H9 (cell line): Measurements from ENCODE around the gene PRKAG2. TPM values are rescaled to one million over a fixed set of nuclear protein-coding genes. Genes with fewer than 3 reads are reported as not detected.

Experiments used
- DNase-seq: peaks from one replicate; pipeline ENCODE4 v3.0.0-alpha.2; 2017
- H2AFZ ChIP-seq: one replicate; pipeline ENCODE4 v1.6.1; 2013; ENCODE audit warnings: mild to moderate bottlenecking, low read length, control low read depth, moderate library complexity
- H2AK5ac ChIP-seq: 2 replicates; pipeline ENCODE4 v1.6.1; 2013; ENCODE audit warnings: low read length, control low read depth, mixed read lengths; ENCODE audit not compliant: insufficient read length
- H2BK120ac ChIP-seq: one replicate; pipeline ENCODE4 v1.6.1; 2013; ENCODE audit warnings: low read depth, mild to moderate bottlenecking, low read length, control low read depth, inconsistent platforms; ENCODE audit not compliant: poor library complexity, severe bottlenecking
- H2BK12ac ChIP-seq: 2 replicates; pipeline ENCODE4 v1.6.1; 2013; ENCODE audit warnings: low read length, control low read depth, mixed read lengths, low read depth; ENCODE audit not compliant: insufficient read length
- H2BK15ac ChIP-seq: 2 replicates; pipeline ENCODE4 v1.6.1; 2013; ENCODE audit warnings: low read depth, low read length, control low read depth
- H2BK20ac ChIP-seq: one replicate; pipeline ENCODE4 v1.6.1; 2013; ENCODE audit warnings: low read depth, mild to moderate bottlenecking, low read length, control low read depth, inconsistent platforms; ENCODE audit not compliant: poor library complexity, severe bottlenecking
- H2BK5ac ChIP-seq: 2 replicates; pipeline ENCODE4 v1.6.1; 2013; ENCODE audit warnings: low read length, control low read depth, mixed read lengths; ENCODE audit not compliant: insufficient read length
- H3K14ac ChIP-seq: 2 replicates; pipeline ENCODE4 v1.6.1; 2013; ENCODE audit warnings: low read length, control low read depth; ENCODE audit not compliant: insufficient read depth
- H3K18ac ChIP-seq: 2 replicates; pipeline ENCODE4 v1.6.1; 2013; ENCODE audit warnings: low read depth, mild to moderate bottlenecking, mixed read lengths, low read length, control low read depth; ENCODE audit not compliant: insufficient read length
- H3K23ac ChIP-seq: 2 replicates; pipeline ENCODE4 v1.6.1; 2013; ENCODE audit warnings: low read length, control low read depth, mixed read lengths, low read depth; ENCODE audit not compliant: insufficient read length
- H3K23me2 ChIP-seq: 2 replicates; pipeline ENCODE4 v1.6.1; 2013; ENCODE audit warnings: low read depth, mild to moderate bottlenecking, mixed read lengths, low read length, control low read depth; ENCODE audit not compliant: insufficient read length, poor library complexity, severe bottlenecking
- H3K27ac ChIP-seq: 2 replicates; pipeline ENCODE4 v1.5.1; 2013; ENCODE audit warnings: low read length, control low read depth, mixed read lengths, low read depth; ENCODE audit not compliant: insufficient read length
- H3K27me3 ChIP-seq: 2 replicates; pipeline ENCODE4 v1.6.1; 2013; ENCODE audit warnings: low read length, control low read depth, inconsistent platforms; ENCODE audit not compliant: insufficient read depth
- H3K4ac ChIP-seq: 2 replicates; pipeline ENCODE4 v1.6.1; 2013; ENCODE audit warnings: low read depth, mild to moderate bottlenecking, control low read depth, inconsistent platforms, low read length, moderate library complexity
- H3K4me1 ChIP-seq: 2 replicates; pipeline ENCODE4 v1.6.1; 2013; ENCODE audit warnings: low read length, control low read depth, inconsistent platforms; ENCODE audit not compliant: insufficient read depth
- H3K4me2 ChIP-seq: 2 replicates; pipeline ENCODE4 v1.6.1; 2013; ENCODE audit warnings: low read length, control low read depth, mixed read lengths; ENCODE audit not compliant: insufficient read length, insufficient read depth
- H3K56ac ChIP-seq: 2 replicates; pipeline ENCODE4 v1.6.1; 2013; ENCODE audit warnings: low read depth, mild to moderate bottlenecking, mixed read lengths, low read length, control low read depth; ENCODE audit not compliant: insufficient read length
- H3K79me1 ChIP-seq: 2 replicates; pipeline ENCODE4 v1.6.1; 2013; ENCODE audit warnings: low read depth, mild to moderate bottlenecking, moderate library complexity, low read length, control low read depth, inconsistent platforms; ENCODE audit not compliant: insufficient read depth, poor library complexity, severe bottlenecking
- H3K79me2 ChIP-seq: 2 replicates; pipeline ENCODE4 v1.6.1; 2013; ENCODE audit warnings: low read length, control low read depth, inconsistent platforms; ENCODE audit not compliant: insufficient read depth
- H3K9ac ChIP-seq: 2 replicates; pipeline ENCODE4 v1.6.1; 2013; ENCODE audit warnings: low read length, control low read depth, mixed read lengths; ENCODE audit not compliant: insufficient read length; ENCODE audit errors: extremely low read depth
- H3K9me3 ChIP-seq: one replicate; pipeline ENCODE4 v1.6.1; 2013; ENCODE audit warnings: low read depth, low read length, inconsistent platforms; ENCODE audit not compliant: control insufficient read depth
- H3T11ph ChIP-seq: one replicate; pipeline ENCODE4 v1.6.1; 2013; ENCODE audit warnings: mild to moderate bottlenecking, low read length, control low read depth, inconsistent platforms
- H4K20me1 ChIP-seq: one replicate; pipeline ENCODE4 v1.6.1; 2013; ENCODE audit not compliant: control insufficient read depth, insufficient read length, insufficient read depth
- H4K5ac ChIP-seq: 2 replicates; pipeline ENCODE4 v1.6.1; 2013; ENCODE audit warnings: low read depth, mild to moderate bottlenecking, mixed read lengths, low read length, control low read depth; ENCODE audit not compliant: insufficient read length
- H4K8ac ChIP-seq: replicated peaks from 2 replicates; pipeline ENCODE4 v1.6.1; 2013; ENCODE audit warnings: low read length, control low read depth, mixed read lengths, low read depth; ENCODE audit not compliant: insufficient read length
- H4K91ac ChIP-seq: 2 replicates; pipeline ENCODE4 v1.6.1; 2013; ENCODE audit warnings: low read depth, mild to moderate bottlenecking, moderate library complexity, mixed read lengths, low read length, control low read depth; ENCODE audit not compliant: insufficient read length
- H3K27ac Mint-ChIP-seq, 3 experiments: 2 replicates in 2 of 3; 3 replicates in 1 of 3; pipeline ENCODE4 v1.8.0; 2020 to 2021; ENCODE audit warnings: mixed read lengths in 3 of 3, mild to moderate bottlenecking in 1 of 3, moderate library complexity in 1 of 3
- H3K27me3 Mint-ChIP-seq: 2 replicates; pipeline ENCODE4 v1.8.0; 2021; ENCODE audit warnings: low read depth, mild to moderate bottlenecking, moderate library complexity, mixed read lengths
- H3K36me3 Mint-ChIP-seq, 3 experiments: 2 replicates in 2 of 3; 3 replicates in 1 of 3; pipeline ENCODE4 v1.8.0; 2020 to 2021; ENCODE audit warnings: low read depth in 3 of 3, mixed read lengths in 3 of 3; ENCODE audit not compliant: insufficient read depth in 1 of 3
- H3K4me1 Mint-ChIP-seq, 2 experiments: 2 replicates each; pipeline ENCODE4 v1.8.0; 2020; ENCODE audit warnings: mixed read lengths in 2 of 2
- H3K4me3 Mint-ChIP-seq, 2 experiments: 2 replicates in 1 of 2; 3 replicates in 1 of 2; pipeline ENCODE4 v1.8.0; 2020 to 2021; ENCODE audit warnings: mild to moderate bottlenecking in 2 of 2, mixed read lengths in 2 of 2, moderate library complexity in 1 of 2
- H3K9me3 Mint-ChIP-seq, 2 experiments: 2 replicates in 1 of 2; 3 replicates in 1 of 2; pipeline ENCODE4 v1.8.0; 2020; ENCODE audit warnings: mild to moderate bottlenecking in 2 of 2, mixed read lengths in 2 of 2, moderate library complexity in 1 of 2
- CTCF ChIP-seq: fragments of 200-600 bp; sonication (generic); conservative IDR thresholded peaks from 3 replicates; pipeline ENCODE4 v1.8.0; 2021; ENCODE audit warnings: antibody characterized with exemption, mild to moderate bottlenecking
- WGBS: extraction: QIAGEN DNeasy Blood & Tissue Kit; methylation state at CpG from one replicate; pipeline ENCODE4 v1.1.7; 2013; ENCODE audit warnings: missing lambda C conversion rate, low lambda C conversion rate, mixed read lengths; ENCODE audit not compliant: insufficient read length; ENCODE audit errors: extremely low coverage; 5-methylcytosine and 5-hydroxymethylcytosine counted together
- total RNA-seq: library from RNA; stranded (reverse); gene quantifications from 2 replicates; pipeline ENCODE4 v1.2.1, GENCODE V29; 2021

The PRKAG2 gene
- total RNA-seq, 1 experiment from 2014 or later: 11.8 TPM

- Mint-ChIP-seq H3K27me3 (peaks cover 4% of the 10 kb centered on the region), H3K4me3 (no peak overlapping the region), H3K9me3 (no peaks in the 10 kb centered on the region; a peak in 1 of 5 replicates), H3K36me3 (no peaks in the 10 kb centered on the region), H3K27ac (no peak overlapping the region), H3K4me1 (0 out of 4 replicates have a peak, but pooled peaks cover 0 to 3% of the 10 kb centered on the region in 2 experiments)
- Histone ChIP-seq H3K56ac (no peak overlapping the region), H2AFZ (no peak overlapping the region), H3K4ac (no peak overlapping the region), H3K27me3 (no peaks in the 10 kb centered on the region), H3K14ac (no peak overlapping the region), H4K20me1 (no peaks in the 10 kb centered on the region), H3T11ph (no peak overlapping the region), H4K5ac (no peak overlapping the region), H3K4me2 (no peak overlapping the region), H2BK15ac (no peak overlapping the region), H4K8ac (no peak overlapping the region), H3K18ac (no peak overlapping the region), H2BK20ac (no peak overlapping the region), H2BK5ac (no peak overlapping the region), H3K9ac (no peak overlapping the region), H3K23ac (no peak overlapping the region), H2BK12ac (no peak overlapping the region), H3K79me2 (no peaks in the 10 kb centered on the region), H3K27ac (no peak overlapping the region), H3K4me1 (no peaks in the 10 kb centered on the region), H2AK5ac (no peak overlapping the region), H2BK120ac (no peak overlapping the region), H3K9me3 (no peaks in the 10 kb centered on the region), H3K79me1 (no peaks in the 10 kb centered on the region), H4K91ac (no peak overlapping the region), H3K23me2 (no peaks in the 10 kb centered on the region)
- DNase-seq: no peak
- TF ChIP-seq CTCF: no peak
- no CpG with 5 or more reads among the region's 4 CpGs for WGBS
Observed at GRCh38 chr7:151800861-151801260, 76.1 kb downstream of the PRKAG2 start.
